ENCODE results near the gene COX14. TPM values are rescaled to one million over a fixed set of nuclear protein-coding genes. Genes with fewer than 3 reads are reported as not detected.

COX14 gene
- total RNA-seq, 1 experiment from 2014 or later, result 41.0 TPM

DNA sequence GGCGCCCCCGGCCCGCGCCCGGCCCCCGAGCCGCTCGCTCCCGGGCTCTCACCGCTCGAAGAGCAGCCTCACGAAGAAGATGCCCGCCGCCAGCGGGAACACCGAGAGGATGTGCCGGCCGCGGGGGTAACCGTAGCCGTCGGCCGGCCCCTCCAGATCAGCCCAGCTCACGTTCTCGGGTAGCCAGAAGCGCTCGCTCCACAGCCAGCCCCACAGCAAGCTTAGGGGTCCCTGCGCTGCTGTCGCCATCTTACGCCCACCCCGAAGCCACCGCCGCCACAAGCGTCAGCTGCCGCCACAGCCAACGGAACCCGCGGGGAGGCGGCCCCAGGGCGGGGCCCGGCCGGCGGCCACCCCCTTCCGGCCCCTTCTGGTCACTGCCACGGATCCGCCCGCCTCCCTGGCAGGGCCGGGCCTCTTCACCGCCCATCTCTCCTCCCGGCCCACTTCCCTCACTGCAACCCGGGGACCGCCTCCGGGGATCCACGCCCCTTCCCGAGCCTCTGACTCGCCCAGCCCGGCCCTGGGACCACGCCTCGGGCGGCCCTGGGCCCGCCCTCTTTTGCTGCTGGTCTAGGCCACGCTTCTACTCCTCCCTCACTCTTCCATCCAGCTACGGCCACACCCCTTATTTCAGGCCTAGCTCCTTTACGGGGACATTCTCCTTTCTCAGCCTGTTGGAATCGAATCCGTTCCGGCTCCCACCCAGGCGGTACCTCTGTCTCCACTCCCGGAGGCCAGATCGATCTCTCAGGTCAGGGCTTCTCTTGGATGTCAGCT lies 55.2 kb downstream of the COX14 start, which contains the start of gene CERS5 (continued):
- TF ChIP-seq SP1 (IDR thresholded peaks at IDR 0.05; ENCODE audit: low read depth), result peak; percentile 46; the same call in 1 of the 2 replicates
- TF ChIP-seq TCF7L2 (IDR thresholded peaks at IDR 0.05; ENCODE audit: borderline replicate concordance, extremely low read depth, insufficient read depth, insufficient read length), result no peak
- no peak for TF ChIP-seq CEBPB (IDR thresholded peaks at IDR 0.05; ENCODE audit: low read depth)
- no peak for TF ChIP-seq ZNF274 (IDR thresholded peaks at IDR 0.05; ENCODE audit: low read depth, low read length)
- TF ChIP-seq ZFX (IDR thresholded peaks at IDR 0.05), result peak; percentile 73; the same call in 1 of the 2 replicates

Other genes with a start within 250 kb of the COX14 start
- not detected for gene FAIM2, start 208.3 kb upstream of the COX14 start, total RNA-seq (2021; ENCODE audit: unreplicated experiment)
- not detected for gene AQP2, start 161.5 kb upstream of the COX14 start, total RNA-seq (2021; ENCODE audit: unreplicated experiment)
- not detected for gene AQP5, start 150.4 kb upstream of the COX14 start, total RNA-seq (2021; ENCODE audit: unreplicated experiment)
- gene AQP6, start 139.3 kb upstream of the COX14 start, total RNA-seq (2021; ENCODE audit: unreplicated experiment), result not detected
- 147 TPM for gene RACGAP1, start 86.7 kb upstream of the COX14 start, total RNA-seq (2021; ENCODE audit: unreplicated experiment)
- gene ASIC1, start 54.6 kb upstream of the COX14 start, total RNA-seq (2021; ENCODE audit: unreplicated experiment), result 28.9 TPM
- gene SMARCD1, start 26.9 kb upstream of the COX14 start, total RNA-seq (2021; ENCODE audit: unreplicated experiment), result 64.8 TPM
- 1.6 TPM for gene GPD1, start 8.2 kb upstream of the COX14 start, total RNA-seq (2021; ENCODE audit: unreplicated experiment)
- gene CERS5, start 55.1 kb downstream of the COX14 start, total RNA-seq (2021; ENCODE audit: unreplicated experiment), result 33.4 TPM
- 79.6 TPM for gene LIMA1, start 171.3 kb downstream of the COX14 start, total RNA-seq (2021; ENCODE audit: unreplicated experiment)

Measured in HCT116 (cell line).